GM21619 (cell line): Measurements from ENCODE around the gene KLHL21.
A peak's percentile ranks its signal among the peaks of the same experiment; 100 is the strongest.
"Not testable (repeated sequence)": the region's sequence is repeated elsewhere in the genome, so short reads cannot be mapped to it uniquely, and the experiment has no call there.

ENCODE experiments used
- ATAC-seq: cut with Tn5 transposase; IDR thresholded peaks from one replicate; pipeline ENCODE4 v1.9.1; 2021; ENCODE audit not compliant: unreplicated experiment

KLHL21 gene

DNA sequence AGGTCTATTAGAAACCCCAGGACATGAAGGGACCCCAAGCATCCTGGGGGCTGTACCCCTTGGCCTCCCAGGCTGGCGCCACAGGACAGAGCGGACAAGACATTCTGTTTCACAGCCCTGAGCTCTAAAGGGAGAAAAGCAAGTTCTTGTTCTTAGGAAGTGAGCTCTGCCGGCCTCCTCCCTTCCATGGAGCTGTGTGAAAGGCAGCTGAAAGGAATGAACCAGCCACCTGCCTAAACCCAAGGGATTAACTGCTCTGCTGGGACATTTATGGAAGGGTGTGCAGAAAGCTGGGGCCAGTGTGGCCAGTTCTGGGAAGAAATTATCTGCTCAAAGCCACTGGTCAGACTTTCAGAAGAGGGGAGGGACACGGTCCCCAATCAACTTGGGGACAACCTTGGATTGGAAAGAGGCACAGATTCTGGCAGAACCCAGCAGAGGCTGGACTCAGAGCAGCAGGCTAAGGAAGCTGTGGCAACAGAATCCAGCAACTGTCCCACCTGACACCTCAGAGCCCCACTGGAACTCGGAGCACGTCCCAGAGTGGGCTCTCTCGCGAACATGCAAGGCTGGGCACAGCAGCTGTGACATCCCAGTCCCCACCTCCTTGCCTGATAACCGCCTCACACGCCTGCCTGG is 2.1 kb downstream of the KLHL21 start:
- ATAC-seq, result peak; percentile 4

DNA sequence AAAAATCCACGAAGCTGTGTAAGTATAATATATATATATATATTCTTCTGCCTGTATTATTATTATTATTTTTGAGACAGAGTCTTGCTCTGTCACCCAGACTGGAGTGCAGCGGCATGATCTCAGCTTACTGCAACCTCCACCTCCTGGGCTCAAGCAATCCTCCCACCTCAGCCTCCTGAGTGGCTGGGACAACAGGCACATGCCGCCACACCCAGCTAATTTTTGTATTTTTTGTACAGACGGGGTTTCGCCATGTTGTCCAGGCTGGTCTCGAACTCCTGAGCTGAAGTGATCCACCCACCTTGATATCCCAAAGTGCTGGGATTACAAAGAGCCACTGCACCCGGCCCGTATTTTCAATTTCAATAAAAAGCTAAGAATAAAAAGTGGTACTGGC is 2.7 kb downstream of the KLHL21 start:
- not testable (repeated sequence) for ATAC-seq

DNA sequence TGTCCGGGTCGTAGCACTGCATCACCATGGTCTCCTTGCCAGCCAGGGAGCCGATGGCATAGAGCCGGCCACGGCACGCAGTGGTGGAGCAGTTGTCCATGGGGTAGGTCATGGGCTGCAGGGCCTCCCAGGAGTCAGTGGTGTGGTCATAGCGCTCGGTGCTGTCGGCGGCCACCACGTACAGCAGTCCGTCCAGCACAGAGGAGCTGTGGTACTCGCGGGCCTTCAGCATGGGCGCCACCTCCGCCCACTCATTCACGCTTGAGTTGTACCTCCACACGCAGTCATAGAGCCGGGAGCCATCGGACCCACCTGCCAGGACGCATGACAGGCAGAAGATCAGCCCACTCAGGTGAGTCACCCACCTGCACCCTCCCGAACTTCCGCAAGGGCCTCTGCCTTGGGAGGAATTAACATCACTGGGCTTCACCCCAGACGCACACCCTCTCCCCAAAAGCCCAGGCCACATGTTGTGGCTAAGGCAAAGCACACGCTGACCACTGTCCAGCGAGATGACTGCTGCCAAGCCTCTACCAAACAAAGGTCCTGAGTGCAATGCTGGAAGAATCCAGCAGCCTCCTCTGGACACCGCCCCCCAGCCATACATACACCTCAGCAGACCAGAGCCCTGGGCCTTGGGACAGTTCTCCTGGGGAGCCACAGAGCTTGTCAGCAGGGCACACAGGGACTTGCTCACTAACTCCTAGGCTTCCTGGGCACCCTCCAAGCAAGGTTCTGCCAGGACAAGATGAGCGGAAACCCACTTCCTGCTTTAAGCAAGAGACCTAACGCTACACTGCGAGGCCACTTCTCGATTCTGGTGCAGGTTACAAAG is 3.3 kb downstream of the KLHL21 start:
- ATAC-seq, result no peak

DNA sequence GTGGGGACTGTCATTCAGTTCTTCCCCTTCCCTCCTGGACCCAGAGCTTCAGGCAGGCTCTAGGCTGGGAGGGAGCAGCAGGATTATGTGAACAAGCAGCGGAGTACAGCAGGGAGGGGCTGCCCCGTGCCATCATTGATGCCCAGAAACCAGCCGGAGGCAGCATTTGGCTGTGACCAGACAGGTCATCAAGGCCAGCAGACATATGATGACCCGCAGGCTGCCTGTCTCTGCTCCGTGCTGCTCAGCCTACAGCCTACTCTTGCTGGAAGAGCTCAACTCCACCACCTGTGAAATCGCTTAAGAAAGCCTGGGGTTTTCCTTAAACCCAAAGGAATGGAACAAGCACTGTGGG is 4.9 kb downstream of the KLHL21 start:
- ATAC-seq, result no peak

DNA sequence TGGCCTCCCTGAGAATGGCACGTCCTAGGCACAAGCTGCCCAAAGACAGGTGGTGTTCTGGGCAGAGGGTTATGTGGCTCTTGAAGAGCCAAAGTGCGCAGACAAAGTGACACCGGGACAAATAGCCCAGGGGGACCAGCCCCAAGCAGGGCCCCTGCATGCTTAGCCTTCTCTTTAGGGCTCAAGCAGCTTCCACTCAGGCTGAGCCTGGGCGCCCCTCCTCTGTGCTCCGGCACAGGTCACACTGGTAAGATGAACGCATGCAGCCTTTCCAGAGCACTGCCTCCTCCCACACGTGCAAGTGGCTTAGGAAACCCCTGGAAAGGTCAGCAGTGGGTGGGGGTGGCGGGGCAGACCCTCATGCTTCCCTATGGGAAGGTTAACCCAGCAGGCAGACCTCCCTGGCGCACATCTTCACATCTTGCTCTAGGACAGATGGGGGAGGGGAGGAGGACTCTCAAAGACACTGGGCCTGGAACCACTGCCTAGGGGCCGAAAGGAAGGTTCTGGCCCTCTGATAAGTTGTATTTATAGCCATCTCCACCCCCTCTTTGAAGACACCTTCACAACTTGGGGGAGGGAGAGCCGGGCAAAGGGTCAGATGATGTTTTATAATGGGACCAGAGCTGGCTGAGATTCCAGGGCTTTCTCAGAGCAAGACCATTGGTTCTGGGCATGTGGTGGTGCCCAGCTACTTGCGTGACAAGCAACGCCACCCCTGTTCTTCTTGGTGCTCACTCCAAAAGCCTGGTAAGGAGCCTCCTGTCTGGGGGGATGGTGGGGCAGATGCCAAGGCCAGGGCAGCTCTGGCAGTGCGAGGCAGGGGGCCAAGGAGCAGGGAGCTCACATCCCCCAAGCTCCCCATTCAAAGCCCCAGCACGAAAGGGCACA is 5.5 kb downstream of the KLHL21 start:
- no peak for ATAC-seq

DNA sequence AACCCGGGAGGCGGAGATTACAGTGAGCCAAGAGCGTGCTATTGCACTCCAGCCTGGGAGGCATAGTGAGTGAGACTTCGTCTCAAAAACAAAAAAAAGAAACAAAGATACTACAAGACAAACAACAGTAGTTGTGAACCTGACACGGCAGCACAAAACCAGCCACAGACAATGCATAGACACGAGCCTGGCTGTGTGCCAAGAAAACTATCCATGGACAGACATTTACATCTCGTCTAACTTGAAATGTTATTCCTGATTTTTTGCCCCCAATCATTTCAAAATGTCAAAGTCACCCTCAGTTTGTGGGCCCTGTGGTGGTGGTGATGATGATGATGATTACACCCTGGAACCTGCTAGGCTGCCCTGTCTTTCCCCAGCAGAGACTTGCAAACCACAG is 6.3 kb downstream of the KLHL21 start:
- no peak for ATAC-seq

DNA sequence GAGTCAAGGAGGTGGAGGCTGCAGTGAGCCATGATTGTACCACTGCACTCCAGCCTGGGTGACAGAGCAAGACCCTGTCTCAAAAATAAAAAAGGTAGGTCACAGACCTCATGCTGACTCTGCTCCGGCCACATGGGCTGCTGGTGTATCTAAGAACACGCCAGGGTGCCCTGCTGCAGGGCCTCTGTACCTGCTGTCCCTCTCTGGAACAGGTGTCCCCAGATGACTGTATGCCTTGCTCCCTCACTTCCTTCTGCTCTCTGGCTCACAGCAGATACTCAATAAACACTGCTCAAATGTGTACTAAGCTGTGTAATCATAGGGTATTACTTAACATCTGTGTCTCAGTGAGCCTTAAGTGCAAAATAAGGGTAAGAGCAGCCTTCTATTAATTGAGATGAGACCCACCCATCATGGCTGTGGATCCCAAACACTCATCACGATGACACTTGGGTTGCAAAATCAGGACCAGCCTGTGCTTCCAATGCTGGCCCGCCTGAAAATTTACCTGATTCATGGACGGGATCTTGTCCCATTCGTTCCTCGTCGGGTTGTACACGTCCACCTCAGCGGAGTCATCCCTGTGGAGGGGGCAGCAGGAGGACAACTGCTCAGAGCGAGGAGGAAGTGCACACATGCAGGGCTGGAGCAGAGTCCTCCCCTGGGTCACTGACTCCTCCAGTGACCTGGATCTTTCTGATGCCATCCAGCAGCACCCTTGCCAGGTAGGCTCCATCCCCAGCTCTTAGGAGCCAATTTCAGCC is 7.5 kb downstream of the KLHL21 start:
- no peak for ATAC-seq

DNA sequence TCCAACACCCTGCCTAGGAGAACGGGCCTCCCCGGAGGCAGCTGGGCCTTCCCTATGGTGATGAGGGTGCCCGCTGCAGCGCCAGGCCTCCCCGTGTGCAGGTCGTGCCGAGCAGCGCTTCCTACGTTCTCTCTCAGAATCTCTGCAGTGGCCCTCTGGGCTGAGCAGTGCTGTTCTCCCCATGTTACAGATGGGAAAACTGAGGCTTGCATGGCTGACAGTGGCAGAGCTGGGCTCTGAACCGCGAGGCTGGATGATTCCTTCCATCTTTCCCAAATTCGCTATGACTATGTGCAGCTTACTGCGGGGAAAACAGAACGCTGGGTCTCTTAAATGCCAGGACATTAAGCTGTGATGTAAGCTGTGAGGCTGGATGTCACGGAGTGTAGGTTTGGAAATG is 8.9 kb downstream of the KLHL21 start:
- ATAC-seq, result no peak

DNA sequence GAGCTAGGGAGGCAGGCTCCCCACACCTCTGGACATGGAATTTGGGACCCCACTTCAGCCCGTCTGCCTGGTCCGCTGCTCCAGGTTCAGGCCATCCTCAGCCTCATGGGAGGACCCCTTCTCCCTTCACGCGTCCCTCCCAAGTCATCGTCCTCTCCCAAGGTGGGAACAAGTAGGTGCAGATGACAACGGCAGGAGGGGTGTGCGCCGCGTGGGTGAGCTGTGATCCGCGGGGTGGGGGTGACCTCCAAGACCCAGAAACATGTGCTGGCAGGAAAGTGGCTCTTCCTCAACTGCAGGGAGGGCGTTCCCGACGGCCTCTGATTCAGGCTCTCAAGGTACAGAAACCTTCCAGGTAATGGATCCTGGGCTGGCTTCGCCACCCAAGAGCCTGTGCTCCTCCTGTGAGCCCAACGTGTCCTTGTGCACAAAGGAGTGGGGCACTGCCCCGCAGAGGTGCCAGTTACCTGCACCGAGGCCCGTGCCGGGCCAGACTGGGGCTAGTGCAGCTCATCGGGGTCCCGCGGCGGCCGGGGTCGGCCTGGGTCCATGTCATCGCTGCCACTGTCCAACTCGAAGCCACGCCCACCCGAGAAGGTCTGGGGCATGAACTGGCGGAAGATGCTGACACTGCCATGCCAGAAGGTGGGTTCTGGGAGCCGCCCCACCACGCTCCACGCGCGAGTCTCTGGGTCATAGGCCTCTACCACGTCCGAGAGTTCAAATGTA is 9.6 kb downstream of the KLHL21 start:
- no peak for ATAC-seq

DNA sequence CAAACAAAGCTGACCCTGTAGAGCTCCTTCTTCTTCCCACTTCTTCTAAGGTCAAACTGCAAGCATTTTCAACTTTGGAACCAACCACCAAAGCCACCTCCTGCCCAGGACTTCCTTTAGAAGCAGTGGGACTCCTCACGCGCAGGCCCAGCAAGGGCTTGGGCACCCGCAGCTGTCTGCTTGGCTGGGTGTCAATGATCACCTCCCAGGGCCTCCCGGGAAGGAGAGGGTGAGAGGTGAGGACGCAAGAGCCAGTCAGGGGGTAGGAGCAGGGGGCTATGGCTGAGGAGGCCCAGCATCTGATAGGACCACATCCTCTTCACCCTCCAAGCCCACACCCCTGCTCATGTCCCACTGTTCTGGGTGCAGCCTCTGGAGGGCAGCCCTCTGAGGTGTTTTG is 10.2 kb downstream of the KLHL21 start:
- no peak for ATAC-seq

DNA sequence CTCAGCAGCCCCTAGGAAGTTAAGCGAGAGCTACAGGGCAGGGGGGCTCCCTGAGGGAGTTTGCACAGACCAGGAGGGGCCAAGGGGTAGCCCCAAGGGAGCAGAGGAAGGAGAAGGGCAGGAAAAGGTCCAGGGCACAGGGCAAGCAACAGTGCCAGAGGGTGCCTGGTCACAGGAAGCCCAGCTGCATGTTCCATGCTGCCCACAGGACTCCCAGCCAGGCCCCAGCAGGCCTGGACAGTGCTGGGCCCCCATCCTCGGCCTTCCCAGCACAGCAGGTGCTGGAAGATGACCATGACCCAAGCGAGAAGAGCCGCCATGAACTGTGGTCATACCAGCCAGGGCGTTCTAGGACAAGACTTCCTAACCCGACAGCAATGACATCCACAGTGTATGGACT is 11.0 kb downstream of the KLHL21 start:
- ATAC-seq, result no peak

DNA sequence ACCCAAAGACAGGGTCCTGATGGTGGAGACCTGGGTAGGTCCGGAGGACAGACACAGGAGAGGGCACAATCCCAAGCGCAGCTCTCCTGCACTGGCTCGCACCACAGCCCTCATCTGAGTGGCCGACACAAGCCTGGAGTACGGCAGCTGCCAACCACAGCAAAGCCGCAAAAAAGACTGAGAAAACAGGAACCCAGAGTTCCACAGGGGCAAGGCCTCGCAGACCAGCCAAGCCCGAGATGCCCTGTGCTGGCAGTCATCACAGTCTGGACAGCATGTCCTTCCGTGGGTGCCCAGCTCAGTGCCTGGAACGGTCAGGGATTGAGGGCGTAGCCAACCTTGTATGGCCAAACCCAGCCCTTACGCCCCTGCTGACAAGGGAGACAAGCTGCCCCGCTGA is 11.4 kb downstream of the KLHL21 start:
- ATAC-seq, result no peak

DNA sequence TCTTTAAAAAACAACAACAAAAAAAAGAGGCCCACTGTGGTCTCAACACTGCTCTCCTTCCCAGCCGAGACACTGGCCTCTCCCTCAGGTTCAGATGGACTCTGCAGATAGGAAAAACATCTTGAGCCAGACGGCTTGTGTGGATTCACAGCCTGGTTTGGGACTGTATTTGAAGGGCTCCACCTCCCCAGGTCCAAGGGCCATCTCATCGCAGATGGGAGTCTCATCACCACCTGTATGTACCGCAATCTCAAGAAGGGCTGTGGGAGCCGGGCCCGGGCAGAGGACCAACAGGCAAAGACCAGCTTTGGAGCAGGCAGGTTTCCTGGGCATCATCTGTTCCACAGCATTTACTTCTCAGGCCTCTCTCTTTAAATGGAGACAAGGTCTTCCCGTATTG is 12.6 kb downstream of the KLHL21 start:
- no peak for ATAC-seq

DNA sequence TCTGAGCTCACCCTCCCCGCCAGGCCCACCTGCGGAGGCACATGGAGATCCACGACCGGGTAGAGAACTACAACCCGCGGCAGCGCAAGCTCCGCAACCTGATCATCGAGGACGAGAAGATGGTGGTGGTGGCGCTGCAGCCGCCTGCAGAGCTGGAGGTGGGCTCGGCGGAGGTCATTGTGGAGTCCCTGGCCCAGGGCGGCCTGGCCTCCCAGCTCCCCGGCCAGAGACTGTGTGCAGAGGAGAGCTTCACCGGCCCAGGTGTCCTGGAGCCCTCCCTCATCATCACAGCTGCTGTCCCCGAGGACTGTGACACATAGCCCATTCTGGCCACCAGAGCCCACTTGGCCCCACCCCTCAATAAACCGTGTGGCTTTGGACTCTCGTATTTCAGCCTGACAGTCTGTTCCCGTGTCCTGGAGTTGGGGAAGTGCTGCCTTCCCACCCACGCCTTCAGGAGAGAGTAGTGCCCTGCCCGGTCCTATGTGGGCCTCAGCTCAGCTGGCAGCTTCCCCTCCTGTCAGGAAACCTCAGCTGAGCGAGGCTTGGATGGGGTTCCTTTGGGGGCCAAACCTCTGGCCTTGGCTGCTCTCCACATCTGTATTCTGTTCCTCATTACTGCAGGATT is 13.7 kb downstream of the KLHL21 start:
- ATAC-seq, result no peak

DNA sequence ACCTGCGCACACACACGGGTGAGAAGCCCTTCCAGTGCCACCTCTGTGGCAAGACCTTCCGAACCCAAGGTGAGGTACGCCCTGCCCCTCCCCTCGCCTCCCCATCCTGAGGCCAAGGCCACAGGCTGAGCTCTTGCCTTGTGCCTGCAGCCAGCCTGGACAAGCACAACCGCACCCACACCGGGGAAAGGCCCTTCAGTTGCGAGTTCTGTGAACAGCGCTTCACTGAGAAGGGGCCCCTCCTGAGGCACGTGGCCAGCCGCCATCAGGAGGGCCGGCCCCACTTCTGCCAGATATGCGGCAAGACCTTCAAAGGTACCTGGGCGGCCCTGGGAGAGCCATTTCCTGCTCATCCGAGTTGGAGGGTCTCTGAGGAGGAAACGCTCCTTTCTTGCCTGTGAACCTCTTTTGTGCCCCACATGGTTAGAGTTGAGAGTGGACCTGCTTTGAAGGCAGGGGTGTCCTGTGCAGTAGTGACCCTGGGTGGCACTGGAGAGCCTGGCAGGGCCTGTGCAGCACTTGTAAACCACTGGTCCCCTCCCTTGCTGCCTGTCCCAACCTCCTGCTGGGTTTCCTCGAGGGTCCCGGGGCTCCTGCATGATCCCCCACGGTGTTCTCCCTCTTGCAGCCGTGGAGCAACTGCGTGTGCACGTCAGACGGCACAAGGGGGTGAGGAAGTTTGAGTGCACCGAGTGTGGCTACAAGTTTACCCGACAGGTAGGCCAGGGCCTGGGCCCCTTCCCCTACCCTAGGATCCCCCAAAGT is 14.4 kb downstream of the KLHL21 start:
- ATAC-seq, result no peak

DNA sequence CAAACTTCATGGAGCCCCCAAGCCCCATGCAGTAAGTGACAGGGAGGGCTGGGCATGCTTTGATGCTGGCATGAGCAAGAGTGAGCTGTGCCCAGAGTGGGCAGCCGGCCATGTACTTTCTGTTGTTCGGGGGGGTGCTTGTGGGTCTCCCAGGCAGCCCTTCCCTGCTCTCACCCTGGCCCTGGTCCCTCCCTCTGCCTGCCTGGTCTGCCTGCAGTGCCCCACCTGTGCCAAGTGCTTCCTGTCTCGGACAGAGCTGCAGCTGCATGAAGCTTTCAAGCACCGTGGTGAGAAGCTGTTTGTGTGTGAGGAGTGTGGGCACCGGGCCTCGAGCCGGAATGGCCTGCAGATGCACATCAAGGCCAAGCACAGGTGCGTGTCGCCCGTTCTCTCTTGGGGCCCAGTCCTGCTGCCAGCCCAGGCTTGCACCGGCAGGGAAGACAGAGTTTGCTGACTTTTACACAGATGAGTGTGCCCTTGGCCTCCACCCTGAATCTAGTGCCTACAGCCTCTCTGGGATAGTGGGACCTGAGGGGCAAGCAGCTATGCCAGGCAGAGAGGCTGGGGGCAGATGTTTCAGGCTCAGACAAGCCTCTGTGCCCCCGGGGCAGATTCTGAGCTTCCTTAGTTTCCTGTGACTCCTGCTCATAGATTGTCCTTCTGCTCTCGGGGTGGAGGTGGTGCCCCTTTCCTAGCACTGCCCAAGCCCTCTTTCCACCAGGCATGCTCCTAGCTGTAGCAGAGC is 15.2 kb downstream of the KLHL21 start:
- ATAC-seq, result no peak

DNA sequence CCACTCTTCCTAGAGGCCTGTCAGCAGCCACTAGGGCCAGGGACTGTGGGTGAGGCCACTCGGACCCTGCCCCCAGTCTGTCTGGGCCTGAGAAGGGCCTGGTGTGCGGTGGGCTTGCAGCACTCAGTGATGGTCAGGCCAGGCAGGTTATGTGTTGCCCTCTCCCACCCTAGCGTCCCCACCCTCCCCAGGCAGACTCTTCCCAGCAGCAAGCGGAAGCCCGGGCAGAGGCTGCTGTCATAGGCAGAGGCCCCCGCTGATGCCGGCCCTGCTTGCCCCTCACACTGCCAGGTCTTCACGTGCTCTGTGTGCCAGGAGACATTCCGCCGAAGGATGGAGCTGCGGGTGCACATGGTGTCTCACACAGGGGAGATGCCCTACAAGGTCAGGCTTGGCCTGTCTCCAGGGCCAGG is 16.3 kb downstream of the KLHL21 start:
- no peak for ATAC-seq

DNA sequence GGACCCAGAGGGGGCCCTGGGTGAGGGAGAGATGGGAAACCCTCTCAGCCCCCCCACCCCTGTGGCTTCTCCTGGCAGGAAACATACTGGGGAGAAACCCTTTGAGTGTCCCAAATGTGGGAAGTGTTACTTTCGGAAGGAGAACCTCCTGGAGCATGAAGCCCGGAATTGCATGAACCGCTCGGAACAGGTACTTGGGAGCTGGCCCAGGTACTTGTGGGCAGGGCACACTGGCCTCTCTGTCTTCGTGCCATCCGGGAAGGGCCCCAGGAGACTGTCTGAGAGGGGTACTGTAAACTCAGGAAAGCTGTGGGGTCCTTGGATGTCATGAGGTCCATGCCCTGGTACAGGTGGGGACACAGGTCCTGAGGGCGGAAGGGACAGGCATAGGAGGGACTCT is 16.8 kb downstream of the KLHL21 start:
- ATAC-seq, result no peak
